Stimulated activated naive CD8-positive, alpha-beta T cell treated with anti-CD3 and anti-CD28 coated beads, Interleukin-15, Interleukin-2, amounts not matched to agents 100 U/mL and 50 U/mL, for 24 hours (primary cell): Measurements from ENCODE around the gene CDC7.
"Not testable (repeated sequence)": the region's sequence is repeated elsewhere in the genome, so short reads cannot be mapped to it uniquely, and the experiment has no call there.

Source experiments
- ATAC-seq: fragments of 150-1000 bp; cut with Tn5 transposase; one replicate; pipeline ENCODE4 v1.10.0; 2021
- DNase-seq: peaks from one replicate; pipeline ENCODE4 v3.0.0; 2021

The CDC7 gene

GRCh38 chr1:91500756-91501522 lies at the start of gene CDC7:
CDC7 (plus strand) TSS chr1:91500851; CDS start chr1:91501717, 866 bp downstream.
- DNase-seq (peak; percentile 89), ATAC-seq (peak; percentile 83)

- ATAC-seq (no peak), DNase-seq (no peak)
Measured at GRCh38 chr1:91454136-91454535, 46.5 kb upstream of the CDC7 start.

- no peak for ATAC-seq
- DNase-seq: no peak
Measured at GRCh38 chr1:91455334-91455733, 45.3 kb upstream of the CDC7 start.

GRCh38 chr1:91455896-91456295 lies 44.8 kb upstream of the CDC7 start:
- no peak for ATAC-seq
- no peak for DNase-seq

GRCh38 chr1:91465350-91465749 lies 35.3 kb upstream of the CDC7 start:
- ATAC-seq, DNase-seq: not testable (repeated sequence)

- DNase-seq (no peak), ATAC-seq (no peak)
Measured at GRCh38 chr1:91476533-91477217, 24.0 kb upstream of the CDC7 start.

- ATAC-seq (no peak), DNase-seq (no peak)
Measured at GRCh38 chr1:91487469-91487868, 13.2 kb upstream of the CDC7 start.

- no peak for ATAC-seq
- no peak for DNase-seq
Measured at GRCh38 chr1:91490501-91490900, 10.2 kb upstream of the CDC7 start.

- DNase-seq (no peak), ATAC-seq (no peak)
Measured at GRCh38 chr1:91498035-91498434, 2.6 kb upstream of the CDC7 start.

GRCh38 chr1:91498498-91499245 lies 2.0 kb upstream of the CDC7 start:
- DNase-seq (no peak), ATAC-seq (no peak)

- DNase-seq (no peak), ATAC-seq (no peak)
Measured at GRCh38 chr1:91499346-91499745, 1.3 kb upstream of the CDC7 start.

- no peak for DNase-seq
Measured at GRCh38 chr1:91499904-91500755, 521 bp upstream of the CDC7 start.

GRCh38 chr1:91501523-91501851 lies 836 bp downstream of the CDC7 start:
- ATAC-seq (peak; percentile 29), DNase-seq (no peak)

More at GRCh38 chr1:91499904-91500755, 521 bp upstream of the CDC7 start:
- peak; percentile 26 for ATAC-seq

- DNase-seq (no peak), ATAC-seq (no peak)
Measured at GRCh38 chr1:91501971-91502671, 1.5 kb downstream of the CDC7 start.

- no peak for DNase-seq
- ATAC-seq: no peak
Measured at GRCh38 chr1:91502672-91503184, 2.1 kb downstream of the CDC7 start.

GRCh38 chr1:91503332-91503900 lies 2.8 kb downstream of the CDC7 start:
- no peak for ATAC-seq
- DNase-seq: no peak

GRCh38 chr1:91503975-91504530 lies 3.4 kb downstream of the CDC7 start:
- ATAC-seq: no peak

GRCh38 chr1:91505086-91505485 lies 4.4 kb downstream of the CDC7 start:
- ATAC-seq (no peak), DNase-seq (no peak)

More at GRCh38 chr1:91503975-91504530, 3.4 kb downstream of the CDC7 start:
- no peak for DNase-seq

- ATAC-seq: no peak
- DNase-seq: no peak
Measured at GRCh38 chr1:91506071-91506470, 5.4 kb downstream of the CDC7 start.

GRCh38 chr1:91507328-91507727 lies 6.7 kb downstream of the CDC7 start:
- ATAC-seq: no peak
- DNase-seq: no peak
